ENCODE measurements around the gene HEYL.
"Not testable (repeated sequence)": the region's sequence is repeated elsewhere in the genome, so short reads cannot be mapped to it uniquely, and the experiment has no call there.

The HEYL gene

DNA sequence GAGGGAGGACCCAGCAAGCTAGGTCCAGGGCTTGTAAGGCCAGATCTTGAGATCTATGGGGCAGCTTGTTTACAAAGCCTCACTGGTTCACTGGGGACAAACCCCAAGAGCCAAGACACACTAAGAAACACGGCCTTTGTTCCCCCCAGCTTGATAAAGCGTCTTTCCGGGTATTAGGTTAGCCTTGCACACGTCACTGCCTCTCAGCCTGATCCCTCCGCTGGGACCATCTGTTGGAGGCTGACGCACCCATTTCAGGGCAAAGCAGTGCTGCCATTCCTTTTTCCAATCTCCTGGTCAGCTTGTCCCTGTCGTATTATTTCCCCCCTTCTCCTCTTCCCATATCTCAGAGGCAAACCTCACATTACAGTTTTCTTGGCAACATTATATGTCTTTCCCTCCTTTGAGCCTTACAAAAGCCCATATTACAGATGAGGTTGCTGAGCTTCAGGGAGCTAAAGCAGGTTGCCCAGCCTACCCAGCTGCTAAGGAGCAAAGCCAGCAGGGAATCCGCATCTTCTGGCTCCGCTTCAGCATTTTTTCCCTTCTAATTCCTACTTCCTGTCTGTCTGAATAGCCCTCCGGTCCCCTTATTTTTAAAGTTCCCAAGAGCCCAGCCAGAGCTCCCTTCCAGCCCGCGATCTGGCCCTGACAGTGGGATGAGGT, 4.1 kb downstream of the HEYL start:
- no peak for DNase-seq

DNA sequence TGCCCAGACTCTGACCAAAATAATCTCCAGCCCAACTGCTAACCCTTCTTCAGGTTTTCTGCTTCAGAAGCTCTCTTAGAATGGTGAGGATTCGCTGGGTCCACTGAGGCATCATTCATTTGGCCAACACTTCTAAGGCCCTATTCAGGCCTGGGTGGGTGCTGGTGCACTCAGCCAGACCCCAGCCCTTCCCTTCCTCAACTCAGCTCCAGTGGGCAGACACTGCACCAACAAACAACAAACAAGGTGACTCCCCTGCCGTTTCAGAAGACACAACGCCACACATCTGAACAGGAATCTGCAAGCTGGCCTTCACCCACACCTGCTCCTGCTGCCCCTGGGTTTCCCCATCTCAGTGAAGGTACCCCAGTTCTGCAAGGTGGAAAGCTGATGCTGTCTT, 6.0 kb downstream of the HEYL start:
- DNase-seq: no peak

DNA sequence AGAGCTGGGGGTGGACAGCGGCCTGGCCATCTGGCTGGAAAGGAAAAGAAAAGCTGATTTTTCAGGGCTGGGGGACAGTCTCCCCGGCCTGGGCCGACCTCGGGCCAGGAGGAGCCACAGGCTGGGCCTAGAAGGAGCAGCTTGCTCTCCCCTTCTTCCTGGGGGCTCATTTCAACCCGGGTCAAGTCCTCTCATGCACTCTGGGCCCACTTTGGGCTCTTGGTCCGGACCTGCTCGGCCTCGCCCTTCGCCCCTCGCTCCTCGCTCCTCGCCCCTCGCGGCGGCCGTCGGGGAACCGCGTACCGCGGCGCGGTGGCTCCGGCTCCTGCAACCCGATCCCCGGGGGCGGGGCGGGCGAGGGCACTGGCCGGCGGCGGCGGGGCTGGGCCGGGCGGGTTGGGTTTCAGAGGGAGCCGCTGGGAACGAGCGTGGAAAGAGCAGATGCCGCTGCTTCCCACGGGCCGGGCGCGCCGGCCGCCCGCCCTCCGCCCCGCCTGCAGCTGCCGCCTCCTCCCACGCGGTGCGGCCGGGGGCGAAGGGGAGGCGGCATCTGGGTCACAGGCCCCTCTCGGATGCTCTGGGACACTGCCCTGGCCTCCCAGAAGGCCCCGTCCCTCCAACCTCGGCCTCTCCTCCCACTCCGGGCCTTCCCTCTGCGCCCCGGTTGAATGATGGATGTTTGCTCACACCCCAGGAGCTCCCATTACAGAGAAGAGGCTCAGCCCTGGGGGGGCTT, 6.6 kb downstream of the HEYL start:
- no peak for DNase-seq

DNA sequence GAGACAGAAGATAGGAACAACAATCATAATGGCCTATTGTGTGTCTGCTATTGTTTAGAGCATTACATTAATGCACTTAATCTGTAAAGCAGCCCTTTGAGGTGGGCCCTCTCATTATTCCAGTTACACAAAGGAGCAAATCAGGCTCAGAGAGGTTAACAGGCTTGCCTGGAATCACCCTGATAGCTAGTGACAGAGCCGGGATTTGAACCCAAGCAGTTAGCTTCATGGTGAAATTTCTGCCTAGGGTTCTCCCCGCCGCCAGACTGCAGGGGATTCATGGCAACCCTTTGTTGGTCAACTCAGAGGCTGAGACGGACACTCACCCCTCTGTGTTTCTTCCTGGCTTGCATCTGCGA, 7.1 kb downstream of the HEYL start:
- DNase-seq: no peak

DNA sequence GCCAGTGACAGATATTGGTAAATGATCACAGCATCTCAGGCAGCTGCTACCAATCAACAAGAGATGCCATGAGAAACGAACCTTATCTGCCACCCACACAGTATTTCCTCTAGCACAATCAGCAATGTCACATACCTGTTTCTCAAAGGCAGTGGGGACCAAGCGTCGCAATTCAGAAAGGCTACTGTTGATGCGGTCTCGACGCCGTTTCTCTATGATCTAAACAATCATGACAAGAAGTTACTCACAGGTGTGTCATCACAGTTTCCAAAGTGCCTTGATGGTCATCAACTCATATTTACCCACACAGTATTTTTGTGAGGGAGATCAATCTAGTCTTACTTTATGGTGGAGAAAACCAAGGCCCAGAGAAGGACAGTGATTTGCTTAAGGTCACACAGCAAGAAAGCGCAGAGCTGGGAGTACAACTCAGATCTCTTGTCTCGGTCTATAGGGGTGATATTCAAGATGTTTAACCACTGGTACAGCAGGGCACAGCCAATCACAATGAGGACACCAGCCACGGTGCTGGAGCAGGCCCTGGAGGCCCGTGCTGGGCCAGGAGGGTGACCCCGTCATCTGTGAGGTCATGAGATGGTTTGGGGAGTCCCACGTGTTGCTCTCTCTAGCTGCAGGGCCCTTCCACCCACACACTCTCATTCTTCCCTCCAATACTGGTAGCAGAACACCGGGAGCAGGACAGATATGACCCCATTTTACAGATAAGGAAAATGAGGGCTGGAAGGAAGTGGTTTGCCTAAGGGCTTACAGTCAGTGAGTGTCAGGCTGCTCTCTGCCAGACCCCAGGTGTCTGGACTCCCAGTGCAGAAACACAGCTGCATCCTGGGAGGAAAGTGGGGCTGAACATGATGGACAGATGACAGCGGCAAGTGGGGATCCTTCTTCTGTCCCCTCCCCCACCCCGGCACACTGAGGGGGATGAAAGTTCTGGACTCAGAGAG, 7.8 kb downstream of the HEYL start:
- no peak for DNase-seq

DNA sequence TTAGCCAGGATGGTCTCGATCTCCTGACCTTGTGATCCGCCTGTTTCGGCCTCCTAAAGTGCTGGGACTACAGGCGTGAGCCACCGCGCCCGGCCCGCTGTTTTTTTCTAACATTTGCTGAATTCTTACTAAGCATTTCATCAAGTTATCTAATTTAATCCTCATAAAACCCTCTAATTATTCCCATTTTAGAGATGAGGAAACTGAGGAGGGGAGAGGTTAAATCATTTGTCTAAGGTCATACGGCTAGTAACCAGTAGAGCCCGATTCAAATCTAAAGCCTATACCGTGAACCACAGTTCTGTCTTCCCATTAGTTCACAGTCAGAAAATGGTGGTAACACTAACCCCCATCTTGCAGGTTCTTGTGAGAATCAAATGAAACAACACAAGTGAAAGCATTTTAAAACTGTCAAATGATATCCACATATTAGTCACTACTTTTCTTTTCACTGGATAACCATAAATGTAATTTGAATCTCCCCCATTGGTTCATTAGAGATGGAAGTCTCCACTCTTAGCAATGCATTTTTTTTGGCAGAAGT, 10.6 kb downstream of the HEYL start:
- no peak for DNase-seq

DNA sequence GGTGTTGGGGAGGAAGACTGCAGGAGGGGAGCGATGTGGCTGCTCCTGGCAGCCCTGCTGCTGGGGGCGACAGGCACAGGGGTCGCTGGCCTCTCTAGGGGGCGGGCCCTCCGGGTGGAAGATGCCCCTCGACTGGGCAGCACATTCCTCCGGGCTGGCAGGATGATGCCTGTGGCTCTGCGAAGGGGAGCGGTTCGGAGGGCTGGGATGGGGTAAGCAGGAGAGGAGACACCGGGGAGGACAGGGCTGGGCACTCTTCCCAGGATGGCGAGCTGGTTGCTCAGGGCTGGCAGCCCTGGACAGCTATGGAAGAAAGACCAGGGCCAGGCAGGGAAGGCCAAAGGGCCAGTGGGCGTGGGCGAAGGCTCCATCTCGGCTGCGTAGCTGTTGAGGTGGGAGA, 12.8 kb downstream of the HEYL start:
- DNase-seq: no peak

DNA sequence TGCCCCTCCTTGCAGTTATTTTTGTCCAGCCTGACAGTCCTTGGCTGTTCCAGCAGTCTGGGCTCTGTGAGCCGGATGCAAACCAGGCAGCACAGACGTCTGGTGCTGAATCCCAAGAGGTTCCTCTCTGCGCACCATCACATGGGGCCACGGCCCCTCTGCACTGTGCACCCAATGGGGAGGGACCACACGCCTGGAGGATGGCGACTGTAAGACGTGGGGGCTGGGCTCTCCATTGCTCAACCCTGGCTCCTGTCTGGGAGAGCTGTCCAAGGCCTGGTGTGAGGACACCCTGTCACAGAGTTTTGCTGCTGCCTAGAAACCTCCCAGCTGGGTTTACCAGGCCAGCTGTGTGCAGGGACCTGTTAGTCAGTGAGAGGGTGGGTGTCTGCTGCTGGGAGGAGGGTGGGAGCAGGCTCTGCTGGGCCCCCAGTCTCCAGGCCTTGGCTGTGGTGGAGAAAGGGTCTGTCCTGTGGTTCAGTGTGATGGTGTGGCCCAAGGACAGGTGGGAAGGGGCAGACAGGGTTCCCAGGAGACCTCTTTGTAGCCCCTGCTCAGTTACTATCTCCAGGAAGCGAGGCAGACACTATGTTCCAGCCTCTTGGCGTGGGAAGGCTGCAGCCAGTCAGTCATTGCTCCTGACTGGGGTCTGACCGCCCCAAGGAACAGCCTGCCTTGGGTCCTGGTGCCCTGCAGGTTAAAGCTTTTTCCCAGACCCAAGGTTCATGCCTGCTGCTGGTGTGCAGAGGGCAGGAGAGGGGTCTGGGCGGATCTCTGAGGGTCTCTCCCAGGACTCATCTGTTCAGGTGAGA, 13.8 kb downstream of the HEYL start:
- DNase-seq: no peak

DNA sequence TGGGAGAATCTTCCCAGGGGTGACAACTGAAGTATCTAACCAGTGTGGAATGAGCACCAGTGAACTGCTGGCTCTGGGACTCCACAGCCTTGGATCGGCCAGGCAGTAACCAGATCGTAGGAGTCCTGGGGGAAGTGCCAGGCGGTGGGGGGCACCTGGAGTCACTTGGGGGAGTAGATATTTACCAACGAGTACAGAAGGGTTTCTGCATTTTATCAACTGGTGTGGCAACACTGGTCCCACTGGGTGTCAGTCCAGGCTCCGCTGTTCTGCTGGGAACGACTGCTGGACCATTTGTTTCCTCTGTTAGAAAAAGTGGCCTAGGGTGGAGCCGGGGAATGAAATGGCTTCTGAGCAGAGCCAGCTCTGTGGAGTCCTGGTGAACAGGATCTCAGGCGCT, 14.4 kb downstream of the HEYL start:
- no peak for DNase-seq

DNA sequence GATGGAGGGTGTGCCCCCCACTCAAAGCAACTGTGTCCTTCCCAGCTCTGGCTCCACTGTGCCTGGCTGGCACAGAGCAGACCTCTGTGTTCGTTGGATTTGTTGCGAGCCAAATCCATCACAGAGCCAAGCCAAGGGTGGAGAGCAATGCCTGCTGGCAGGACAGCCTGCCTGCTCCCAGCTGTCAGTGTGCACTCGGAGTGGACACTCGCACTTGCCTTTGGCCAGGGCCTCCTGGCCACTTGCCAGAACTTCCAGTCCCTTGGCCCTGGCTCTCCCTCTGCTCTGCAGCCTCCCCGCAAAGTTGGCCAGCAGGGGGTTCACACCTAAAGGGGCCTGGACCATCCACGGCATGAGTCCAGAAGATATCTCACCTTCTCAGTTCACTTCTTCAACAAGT, 16.4 kb downstream of the HEYL start:
- no peak for DNase-seq

DNA sequence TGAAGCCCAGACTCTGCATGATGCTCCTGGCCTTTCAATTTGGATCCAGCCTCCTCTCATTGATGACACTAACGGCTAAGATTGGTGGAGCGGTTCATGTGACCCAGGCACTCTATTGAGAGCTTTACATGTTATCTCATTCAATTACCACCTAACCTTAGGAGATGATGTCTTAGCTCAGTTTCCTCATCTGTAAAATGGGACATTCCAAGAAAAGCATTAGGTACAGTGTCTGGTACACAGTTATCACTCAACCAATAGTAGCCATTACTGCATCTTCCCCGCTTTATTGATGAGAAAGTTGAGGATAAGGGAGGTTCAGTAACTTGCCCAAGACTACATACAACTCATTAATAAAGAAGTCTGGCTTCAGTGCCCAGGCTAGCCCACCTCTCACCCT, 17.0 kb downstream of the HEYL start:
- DNase-seq: no peak

DNA sequence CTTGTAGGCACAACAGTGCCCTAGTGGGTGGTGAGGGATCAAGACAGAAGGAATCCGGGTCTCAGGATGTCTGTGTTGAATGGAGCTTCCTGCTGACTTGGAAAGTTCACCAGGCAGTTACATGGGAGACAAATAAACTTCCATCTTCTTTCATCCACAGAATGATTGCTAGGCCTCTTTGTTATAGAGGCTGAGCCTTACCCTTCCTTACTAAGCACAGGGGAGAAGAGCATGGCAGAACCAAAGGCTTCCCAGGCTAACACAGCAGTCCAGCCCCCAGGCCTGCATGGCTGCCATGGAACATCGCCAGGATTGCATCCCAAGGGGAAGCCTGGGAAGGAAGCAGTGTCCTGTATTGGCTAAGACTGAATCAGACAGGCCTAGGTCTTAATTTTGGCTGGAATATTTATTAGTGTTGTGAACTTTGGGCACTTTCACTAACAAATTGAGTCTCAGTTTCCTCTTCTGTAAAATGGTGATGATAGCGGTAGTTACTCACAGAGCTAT, 18.7 kb downstream of the HEYL start:
- DNase-seq: no peak

DNA sequence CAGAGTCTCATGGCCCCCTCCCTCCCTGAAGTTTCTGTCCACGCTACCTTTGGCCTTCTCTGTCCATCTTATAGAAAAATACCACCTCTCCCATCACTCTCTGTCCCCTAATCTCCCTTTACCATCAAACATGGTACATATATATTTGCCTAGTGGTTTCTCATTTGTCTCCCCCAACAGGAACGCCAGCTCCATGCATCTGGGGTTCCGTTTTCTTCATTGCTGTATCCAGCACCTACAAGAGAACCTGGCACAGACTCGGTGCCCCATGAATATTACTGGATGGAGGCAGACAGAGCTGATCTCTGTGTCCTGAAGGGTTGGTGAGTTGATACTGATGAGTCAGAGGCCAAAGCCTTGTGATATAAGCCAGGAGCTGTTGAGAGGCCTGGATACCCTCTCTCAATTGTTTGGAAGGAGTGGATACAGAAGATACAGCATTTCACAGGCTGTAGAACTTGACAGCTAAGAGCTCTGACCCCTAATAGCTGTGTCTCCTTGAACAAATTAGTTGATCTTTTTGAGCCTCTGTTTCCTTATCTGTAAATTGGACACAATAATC, 21.9 kb downstream of the HEYL start:
- DNase-seq: no peak

DNA sequence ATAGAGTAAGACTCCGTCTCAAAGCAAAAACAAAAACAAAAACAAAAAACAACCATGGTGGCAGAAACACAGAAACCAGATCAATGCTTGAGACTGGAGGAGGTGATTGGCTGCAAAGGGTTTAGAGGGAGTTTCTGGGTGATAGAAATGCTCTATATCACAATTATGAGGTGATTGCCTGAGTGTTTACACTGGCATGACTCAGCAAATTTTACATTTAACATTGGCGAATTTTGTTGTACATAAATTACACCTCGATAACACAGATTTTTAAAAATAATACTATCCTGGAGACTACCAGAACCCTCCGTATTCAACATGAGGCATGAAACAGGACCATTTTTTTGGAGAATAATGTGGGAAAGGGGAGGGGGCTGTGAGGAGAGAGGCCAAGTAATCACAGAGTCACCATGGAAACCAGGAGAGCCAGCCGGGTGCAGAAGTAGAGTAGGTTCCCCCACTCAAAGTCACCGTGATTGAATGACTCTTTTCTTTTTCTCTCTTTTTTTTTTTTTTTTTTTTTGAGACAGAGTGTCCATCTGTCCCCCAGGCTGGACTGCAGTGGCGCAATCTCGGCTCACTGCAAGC, 24.3 kb downstream of the HEYL start:
- no peak for DNase-seq

DNA sequence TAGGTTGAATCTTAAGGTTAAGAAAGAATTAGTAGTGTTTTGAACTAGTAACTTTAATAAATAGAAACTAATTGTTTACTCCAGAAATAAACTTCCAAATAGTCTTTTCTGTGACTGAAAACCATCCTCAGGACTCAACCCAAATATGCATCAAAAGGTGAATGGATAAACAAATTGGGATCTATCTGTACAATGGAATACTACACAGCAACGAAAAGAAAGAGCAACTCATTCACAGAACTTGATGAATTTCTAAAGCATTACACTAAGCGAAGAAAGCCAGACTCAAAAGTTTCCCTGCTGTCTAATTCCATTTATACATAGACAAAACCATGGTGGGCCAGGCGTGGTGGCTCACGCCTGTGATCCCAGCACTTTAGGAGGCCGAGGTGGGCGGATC, 25.0 kb downstream of the HEYL start:
- no peak for DNase-seq

DNA sequence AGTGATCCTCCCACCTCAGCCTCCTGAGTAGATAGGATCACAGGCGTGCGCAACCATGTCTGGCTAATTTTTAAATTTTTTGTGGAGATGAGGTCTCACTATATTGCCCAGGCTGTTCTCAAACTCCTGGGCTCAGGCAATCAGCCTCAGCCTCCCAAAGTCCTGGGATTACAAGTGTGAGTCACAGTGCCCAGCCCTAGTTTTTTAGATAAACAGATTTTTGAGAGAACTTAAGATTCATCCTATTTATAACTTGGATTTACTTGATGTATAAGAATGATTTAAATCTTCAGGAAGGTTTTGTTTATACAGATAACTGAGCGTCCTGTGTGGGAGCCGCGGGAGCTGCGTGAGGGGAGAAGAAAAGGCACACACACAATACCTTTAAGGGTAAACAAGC, 26.2 kb downstream of the HEYL start:
- no peak for DNase-seq

DNA sequence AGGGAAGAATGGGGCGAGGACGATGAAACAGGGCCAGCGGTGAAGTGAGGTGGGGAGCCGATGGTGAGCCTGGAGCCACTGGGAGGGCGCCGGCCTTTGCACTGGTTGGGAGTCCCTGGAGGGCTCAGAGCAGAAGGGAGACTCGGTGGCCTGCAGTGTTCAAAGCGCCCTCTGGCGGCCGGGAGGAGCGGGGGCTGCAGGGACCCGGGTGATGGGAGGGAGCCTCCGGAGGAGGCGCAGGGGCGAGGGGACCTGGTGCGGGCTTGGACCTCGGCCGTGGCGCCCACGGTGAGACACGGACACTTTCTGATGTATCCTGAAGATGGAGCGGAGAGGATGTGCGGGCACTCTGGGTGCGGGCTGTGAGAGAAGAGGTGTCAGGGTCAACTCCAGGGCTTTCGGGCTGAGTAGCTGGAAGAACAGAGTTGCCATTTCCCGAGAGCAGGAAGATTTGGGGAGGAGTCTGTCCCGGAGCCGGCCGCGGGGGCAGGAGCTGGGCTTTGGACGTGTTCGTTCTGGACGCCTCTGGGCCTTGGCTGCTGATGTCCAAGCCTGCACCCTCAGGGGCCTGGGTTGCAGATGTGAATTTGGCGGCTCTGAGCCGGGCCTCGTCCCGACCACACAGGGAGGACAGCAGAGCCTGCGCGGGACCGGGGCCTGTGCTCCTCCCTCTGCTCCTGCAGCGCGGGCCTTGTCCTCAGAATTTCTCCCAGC, 29.7 kb downstream of the HEYL start:
- DNase-seq: no peak

DNA sequence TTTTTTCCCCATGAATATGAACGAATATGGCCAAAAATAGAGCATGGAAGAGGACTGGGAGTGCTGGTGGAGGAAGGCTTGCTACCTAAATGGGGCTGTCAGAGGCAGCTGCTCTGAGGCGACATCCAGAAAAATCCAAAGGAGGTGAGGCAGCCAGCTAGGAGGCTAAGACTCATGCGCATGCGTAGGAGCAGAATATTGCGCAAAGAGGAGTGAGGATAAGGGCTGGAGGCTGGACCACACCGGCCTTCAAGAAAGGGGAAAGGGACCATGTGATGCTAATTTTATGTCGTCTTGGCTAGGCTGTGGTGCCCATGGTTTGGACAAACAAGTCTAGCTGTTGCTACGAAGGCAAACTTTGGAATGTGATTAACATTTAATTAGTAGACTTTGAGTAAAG, 30.5 kb downstream of the HEYL start:
- no peak for DNase-seq

DNA sequence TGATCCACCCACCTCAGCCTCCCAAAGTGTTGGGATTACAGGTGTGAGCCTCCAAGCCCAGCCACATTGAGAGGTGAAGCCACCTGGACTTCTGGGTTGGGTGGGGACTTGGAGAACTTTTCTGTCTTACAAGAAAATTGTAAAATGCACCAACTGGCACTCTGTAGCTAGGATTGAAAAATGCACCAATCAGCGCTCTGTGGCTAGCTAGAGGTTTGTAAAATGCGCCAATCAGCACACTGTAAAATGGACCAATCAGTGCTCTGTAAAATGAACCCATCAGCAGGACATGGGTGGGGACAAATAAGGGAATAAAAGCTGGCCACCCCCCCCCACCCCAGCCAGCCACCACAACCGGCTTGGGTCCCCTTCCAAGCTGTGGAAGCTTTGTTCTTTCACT, 35.8 kb downstream of the HEYL start:
- not testable (repeated sequence) for DNase-seq

DNA sequence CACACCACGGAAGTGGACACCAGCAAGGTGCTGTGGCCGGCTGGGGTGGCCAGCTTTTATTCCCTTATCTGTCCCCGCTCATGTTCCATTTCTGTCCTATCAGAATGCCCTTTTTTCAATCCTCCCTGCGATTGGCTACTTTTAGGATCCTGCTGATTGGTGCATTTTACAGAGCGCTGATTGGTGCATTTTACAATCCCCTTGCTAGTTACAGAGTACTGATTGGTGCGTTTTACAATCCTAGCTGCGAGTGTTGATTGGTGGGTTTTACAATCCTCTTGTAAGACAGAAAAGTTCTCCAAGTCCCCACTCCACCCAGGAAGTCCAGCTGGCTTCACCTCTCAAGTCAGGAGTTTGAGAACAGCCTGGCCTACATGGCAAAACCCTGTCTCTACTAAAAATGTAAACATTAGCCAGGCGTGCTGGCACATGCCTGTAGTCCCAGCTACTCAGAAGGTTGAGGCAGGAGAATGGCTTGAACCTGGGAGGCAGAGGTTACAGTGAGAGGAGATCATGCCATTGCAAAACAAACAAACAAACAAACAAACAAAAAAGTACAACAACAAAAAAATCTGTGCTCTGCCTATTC, 37.7 kb downstream of the HEYL start:
- DNase-seq: not testable (repeated sequence)

DNA sequence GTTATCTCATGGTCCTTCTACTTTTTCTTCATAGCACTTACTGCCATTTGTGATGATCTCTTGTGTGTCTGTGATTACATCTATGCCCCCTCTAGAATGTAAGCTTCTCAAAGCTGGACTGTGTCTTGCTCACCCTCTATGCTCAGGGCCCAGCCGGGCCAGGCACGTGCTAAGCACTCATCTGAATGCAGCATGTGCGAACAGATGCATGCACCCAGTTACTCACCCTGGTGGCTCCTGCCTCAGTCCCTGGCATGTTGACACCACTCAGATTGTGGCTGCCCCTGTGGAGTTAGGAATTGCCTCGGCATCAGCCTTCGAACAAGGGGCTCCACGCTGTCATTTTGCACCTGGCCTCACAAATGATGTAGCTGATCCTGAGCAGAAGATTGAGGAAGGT, 43.3 kb downstream of the HEYL start:
- no peak for DNase-seq

Data from NCI-H1048 (cell line).